Stimulated activated CD4-positive, alpha-beta T cell treated with anti-CD3 and anti-CD28 coated beads, Interleukin-4, amount 100 ng/mL, for 48 hours (primary cell): Measurements from ENCODE around the gene SLC35F1.

ENCODE experiments used
- DNase-seq, 2 donors: peaks; one replicate each; pipeline ENCODE4 v3.0.0-alpha.2; 2020; ENCODE audit warnings: low read depth in 2 of 2

The SLC35F1 gene

DNA sequence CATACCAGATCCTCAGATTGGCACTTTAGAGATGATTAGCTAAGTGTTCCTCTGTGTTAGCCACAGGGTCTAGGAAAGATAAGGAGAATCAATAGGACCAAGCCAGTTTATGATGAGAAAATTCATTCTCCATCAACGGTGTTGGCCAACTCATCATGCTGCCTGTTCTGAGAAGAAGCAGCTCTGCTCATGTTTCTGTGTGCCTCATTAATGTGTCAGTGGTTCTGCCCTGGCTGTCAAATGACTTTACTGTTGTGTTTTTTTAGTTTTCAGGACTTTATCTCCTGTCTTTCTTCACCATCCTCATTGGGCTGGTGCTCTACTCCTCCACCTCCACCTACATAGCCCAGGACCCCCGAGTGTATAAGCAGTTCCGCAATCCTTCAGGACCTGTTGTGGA, 406.7 kb downstream of the SLC35F1 start:
- no peak for DNase-seq

DNA sequence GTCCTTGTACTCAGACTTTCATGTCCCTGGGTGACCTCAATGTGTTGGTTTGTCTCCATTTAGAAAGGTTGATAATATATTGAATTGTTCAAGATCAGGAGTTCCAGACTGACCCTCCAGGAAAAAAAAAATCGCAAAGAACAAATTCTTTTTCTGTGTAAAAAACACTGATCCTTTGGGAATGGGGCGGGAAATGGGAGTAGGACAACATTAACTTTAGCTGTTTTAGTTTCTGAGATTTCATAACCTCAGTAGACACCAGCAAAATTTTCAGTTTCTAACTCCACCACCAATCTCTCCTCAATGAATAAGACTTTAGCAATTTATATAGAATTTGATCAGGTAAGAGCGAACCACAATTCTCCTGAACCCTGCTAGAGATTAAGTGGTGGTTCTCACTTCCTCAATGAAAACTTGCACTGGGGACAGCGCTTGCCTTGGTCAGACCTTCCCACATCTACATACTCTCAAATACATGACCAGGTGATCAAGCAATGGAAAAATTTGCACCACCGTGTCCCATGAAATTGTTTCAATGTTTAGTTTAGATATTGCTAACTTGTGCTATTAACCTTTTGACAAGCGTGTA, 409.8 kb downstream of the SLC35F1 start:
- DNase-seq: no peak

- no peak for DNase-seq
These were observed 410.8 kb downstream of the SLC35F1 start for GRCh38 chr6:118317581-118318563.

DNA sequence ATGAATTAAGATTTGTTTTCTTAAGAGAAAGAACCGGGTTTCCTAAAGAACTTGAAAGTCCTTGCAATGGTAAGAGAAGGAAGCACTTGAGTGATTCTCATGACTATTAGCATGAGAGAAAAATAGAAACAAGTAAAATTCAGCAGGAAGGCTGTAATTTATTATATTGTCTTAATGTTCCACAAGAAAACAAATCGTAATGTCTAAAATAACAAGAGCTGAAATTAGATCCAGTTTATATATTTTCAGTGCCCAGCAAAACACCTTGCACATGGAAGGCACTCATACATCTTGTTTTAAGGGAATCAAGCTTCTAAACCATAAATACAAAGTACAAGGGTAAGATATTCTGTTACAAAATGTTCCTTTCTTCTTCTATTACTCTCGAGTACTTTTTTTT, 411.6 kb downstream of the SLC35F1 start:
- no peak for DNase-seq

GRCh38 chr6:118319416-118319815, 412.4 kb downstream of the SLC35F1 start:
- DNase-seq: no peak

DNA sequence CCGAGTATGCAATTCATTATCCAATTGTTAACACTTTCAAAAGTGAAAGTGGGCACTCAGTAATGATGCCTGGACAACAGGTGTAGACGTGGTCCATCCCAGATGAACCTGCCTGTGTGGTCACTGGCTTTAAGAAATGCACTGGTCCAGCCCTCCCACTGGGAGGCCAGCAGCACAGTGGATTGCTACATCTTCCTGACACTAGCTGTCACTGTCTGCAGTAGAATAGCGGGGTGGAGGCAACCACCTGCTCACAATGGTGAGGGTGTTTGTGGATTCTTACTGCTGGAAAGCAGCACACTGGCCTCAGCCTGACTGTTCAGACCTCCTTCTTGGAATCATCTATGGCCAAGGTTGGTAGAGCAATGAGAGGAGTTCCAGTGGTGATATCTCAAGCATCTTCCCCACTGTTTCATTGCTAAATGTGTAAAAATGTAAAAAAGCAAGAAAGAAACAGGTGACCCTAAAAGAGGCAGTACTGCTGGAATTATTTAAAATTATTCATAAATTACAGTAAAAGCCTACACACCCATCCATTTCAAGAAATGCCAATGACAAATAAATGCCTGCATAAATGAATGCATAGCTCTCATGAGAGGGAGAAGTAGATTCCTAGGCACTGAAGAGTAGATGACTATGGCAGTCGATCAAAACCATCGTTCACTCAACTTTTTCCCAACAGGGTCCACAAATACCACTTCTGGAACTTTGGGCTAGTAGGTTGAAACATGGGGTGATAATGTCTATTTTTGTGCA, 413.0 kb downstream of the SLC35F1 start:
- DNase-seq: no peak

GRCh38 chr6:118320652-118321051, 413.6 kb downstream of the SLC35F1 start:
- no peak for DNase-seq

DNA sequence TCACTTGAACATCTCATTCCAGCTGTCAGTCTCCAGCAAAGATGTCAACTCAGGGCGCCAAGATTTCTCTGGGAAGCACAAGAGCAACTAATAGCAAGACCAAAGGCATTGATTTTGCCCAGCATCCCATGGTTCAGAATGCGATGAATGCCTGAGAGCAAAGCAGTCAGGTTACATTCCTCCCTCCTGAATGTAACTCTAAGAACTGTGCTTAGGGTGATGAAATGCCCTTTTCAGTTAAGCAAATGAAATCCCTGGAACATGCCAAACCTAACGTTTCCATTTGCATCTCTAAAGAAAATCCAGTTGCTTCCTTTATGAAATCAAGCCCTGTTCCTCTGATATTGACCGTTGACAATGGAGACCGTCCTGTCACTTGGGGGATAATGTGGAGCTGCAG, 417.1 kb downstream of the SLC35F1 start:
- DNase-seq: no peak

DNA sequence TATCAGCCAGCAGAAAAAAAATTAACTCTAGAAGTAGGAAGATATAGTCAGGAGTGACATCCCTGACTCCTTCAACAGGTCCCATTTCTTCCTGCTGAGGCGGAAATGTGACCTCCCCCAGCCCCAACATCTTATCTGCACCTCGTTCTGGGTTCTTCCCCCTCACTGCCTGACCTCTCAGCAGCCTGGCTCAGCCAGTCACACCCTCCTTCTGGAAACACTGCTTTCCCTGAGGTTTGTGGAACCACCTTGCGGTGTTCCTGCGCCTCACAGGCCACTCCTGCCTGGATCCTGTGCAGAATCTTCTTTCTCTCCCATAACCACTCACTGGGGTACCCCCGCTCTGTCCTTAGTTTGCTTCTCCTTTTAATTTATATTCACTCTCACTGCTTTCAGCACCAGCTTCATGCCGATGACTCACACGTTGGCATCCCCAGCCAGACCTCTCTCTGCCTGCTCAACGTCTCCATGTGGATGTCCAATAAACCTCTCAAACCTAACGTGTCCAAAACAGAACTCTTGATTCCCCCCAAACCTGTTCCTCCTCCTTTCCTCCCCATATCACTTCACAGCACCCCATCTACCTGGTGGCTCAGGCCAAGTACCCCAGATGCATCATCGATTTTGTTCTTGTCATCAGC, 418.3 kb downstream of the SLC35F1 start:
- no peak for DNase-seq

GRCh38 chr6:118326712-118327111, 419.6 kb downstream of the SLC35F1 start:
- DNase-seq: no peak

- DNase-seq: no peak
These were observed 420.2 kb downstream of the SLC35F1 start for GRCh38 chr6:118327237-118327636.

- no peak for DNase-seq
These were observed 426.7 kb downstream of the SLC35F1 start for GRCh38 chr6:118333772-118334171.

DNA sequence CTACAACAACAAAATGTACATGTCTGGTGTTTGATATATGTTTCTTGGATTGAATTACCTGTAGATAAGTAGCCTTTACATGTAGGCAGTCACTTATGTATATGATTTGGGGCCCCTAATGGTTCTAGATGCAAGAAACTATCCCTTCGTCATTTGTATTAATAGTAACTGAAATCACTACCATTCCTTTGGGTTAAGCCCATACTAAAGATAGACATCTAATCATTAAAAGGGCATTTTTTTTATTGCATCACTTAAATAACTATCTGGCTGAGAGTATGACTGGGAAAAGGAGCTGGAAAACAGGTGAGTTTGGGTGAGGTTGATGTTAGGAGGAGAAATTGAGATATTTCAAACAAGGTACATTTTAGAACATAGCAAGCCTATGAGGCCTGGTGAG, 427.6 kb downstream of the SLC35F1 start:
- no peak for DNase-seq

DNA sequence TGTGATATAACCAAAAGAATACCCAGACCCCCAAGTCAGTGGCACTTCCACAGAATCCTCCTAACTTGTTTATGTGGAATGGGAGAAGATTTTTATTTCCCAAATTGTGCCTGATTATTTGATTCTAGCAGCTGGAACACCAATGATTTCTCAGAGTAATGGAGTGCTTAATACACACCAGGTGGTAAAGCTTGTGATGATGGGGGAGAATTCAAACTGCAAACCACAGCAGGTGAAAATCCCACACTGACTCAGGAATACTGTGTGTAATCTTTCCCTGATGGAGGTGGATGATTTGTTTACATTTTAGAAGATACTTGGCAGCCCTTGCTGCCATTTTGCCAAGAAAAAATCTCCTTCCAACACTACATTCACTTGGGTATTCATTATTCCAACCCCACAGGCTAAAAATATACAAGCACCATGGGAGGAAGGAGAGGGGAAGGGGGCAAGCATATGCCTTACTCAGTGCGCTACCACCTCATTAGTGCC, 428.3 kb downstream of the SLC35F1 start:
- DNase-seq: no peak

- no peak for DNase-seq
These were observed 437.1 kb downstream of the SLC35F1 start for GRCh38 chr6:118344014-118344670.

GRCh38 chr6:118350881-118351430, 443.9 kb downstream of the SLC35F1 start:
- DNase-seq: no peak

DNA sequence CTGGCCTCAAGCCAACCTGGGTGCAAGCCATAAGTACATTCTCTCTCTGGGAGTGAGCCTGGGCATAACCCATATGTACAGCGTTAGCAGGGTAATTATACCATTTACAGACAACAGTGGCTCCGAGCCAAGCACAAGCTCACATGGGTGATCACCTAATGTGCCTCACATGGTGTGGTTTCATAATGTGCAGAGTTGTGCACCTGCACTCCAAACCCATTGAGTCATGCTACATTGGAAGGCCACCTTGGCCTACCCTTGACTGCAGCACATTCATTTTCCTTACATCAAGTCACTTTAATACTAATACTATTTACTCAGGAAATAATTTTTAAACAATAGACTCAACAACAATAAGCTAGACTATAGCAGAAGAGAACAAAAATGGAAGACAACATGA, 446.5 kb downstream of the SLC35F1 start:
- no peak for DNase-seq

DNA sequence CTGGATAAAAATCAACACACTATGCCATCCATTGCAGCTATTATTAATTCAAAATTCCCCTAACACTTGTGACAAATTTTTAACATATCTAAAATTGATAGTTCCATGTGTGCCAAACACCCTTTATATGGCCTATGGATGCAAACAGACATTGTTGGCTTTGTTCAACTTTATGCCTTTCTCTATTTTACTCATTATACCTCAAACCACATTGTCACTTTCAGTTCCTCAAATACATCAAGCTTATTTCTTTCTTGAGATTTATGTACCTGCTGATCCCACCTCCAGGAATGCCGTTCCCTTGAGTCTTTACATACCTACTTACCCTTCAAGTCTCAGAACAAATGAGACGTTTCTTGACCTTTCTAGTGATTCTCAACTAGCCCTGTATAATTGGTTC, 447.6 kb downstream of the SLC35F1 start:
- DNase-seq: no peak

DNA sequence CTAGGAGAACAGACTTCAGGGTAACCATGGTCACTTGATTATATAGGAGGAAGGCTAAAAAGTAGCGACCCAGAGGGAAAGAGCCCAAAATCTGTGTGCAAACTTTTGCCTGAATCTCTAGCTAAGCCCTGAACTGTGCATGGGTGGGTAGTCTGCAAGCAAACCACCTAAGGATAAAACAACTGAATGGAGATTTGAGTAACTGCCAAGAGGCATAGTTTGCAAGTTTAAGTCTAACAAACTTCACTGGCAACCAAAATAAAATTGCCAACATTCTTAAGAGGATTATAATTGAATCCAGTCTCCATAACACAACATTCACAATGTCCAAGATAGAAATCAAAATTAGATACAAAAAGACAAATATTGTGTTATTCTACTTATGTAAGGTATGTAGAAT, 449.0 kb downstream of the SLC35F1 start:
- no peak for DNase-seq

DNA sequence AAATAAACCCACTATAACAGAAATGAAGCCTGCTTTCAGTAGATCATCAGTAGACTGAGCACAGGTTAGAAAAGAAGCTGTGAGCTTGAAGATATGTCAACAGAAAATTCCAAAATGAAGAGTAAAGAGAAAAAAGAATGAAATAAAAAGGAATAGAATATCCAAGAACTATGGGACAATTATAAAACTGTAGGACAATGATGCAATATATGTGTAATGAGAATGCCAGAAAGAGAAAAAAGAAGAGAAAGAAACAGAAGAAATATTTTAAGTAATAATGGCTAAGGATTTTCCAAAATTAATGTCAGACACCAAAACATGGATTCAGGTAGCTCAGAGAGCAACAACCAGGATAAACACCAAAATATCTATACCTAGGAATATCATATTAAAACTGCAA, 449.6 kb downstream of the SLC35F1 start:
- DNase-seq: no peak
